Colonic mucosa (tissue), 4 donors: ENCODE measurements around the gene MAP3K5. TPM values are rescaled to one million over a fixed set of nuclear protein-coding genes. Genes with fewer than 3 reads are reported as not detected.
"Not testable (repeated sequence)": the region's sequence is repeated elsewhere in the genome, so short reads cannot be mapped to it uniquely, and the experiment has no call there.

Experiments used
- DNase-seq: peaks from one replicate; pipeline ENCODE4 v3.0.0-alpha.2; 2020
- H3K27ac ChIP-seq: fragments of 200-600 bp; one replicate; pipeline ENCODE4 v1.8.0; 2021
- H3K27me3 ChIP-seq: fragments of 200-600 bp; one replicate; pipeline ENCODE4 v1.8.0; 2021
- H3K36me3 ChIP-seq: fragments of 200-600 bp; one replicate; pipeline ENCODE4 v1.8.0; 2021
- H3K4me1 ChIP-seq: fragments of 200-600 bp; one replicate; pipeline ENCODE4 v1.8.0; 2021; ENCODE audit warnings: mild to moderate bottlenecking
- H3K4me3 ChIP-seq: fragments of 200-600 bp; one replicate; pipeline ENCODE4 v1.8.0; 2021
- H3K9ac ChIP-seq, 2 donors: one replicate each; pipeline ENCODE4 v1.7.0; 2013; ENCODE audit warnings: control low read depth in 2 of 2, low read depth in 2 of 2, low read length in 2 of 2
- H3K9me3 ChIP-seq: fragments of 200-600 bp; one replicate; pipeline ENCODE4 v1.8.0; 2021
- intact Hi-C: fragments of 100-400 bp; cut with DNase I; formaldehyde crosslinking; loops from one replicate; pipeline ENCODE4 v1.14.1; 2022
- total RNA-seq, 2 donors: library from RNA; stranded (reverse); fragmentation: NEBNext Ultra II Directional in 1 of 2; extraction: Animal tissue kit (Norgen Biotek cat#: 25700) in 1 of 2; gene quantifications; one replicate each; pipeline ENCODE4 v1.2.1, GENCODE V29; 2021
- TF ChIP-seq, protein P1 (sequence below): fragments of 200-600 bp; IDR thresholded peaks from one replicate; pipeline ENCODE4 v1.8.0; 2022; ENCODE audit warnings: antibody characterized with exemption, mild to moderate bottlenecking
- donor health status: healthy.
- donor health status: DM: no; HTN: no; CAD: no.
- donor health status: DM: no; HTN: no; CAD: no.

The MAP3K5 gene
- total RNA-seq, 2 donors from 2014 or later, result 15.3 to 17.1 TPM

- Histone ChIP-seq H3K9ac (no peak overlapping the region), H3K27ac (peak overlapping the region; percentile 7), H3K4me1 (peaks cover 16% of the 10 kb centered on the region), H3K36me3 (no peaks in the 10 kb centered on the region), H3K9me3 (no peaks in the 10 kb centered on the region), H3K27me3 (no peaks in the 10 kb centered on the region), H3K4me3 (no peak overlapping the region)
- TF ChIP-seq, protein P1, sequence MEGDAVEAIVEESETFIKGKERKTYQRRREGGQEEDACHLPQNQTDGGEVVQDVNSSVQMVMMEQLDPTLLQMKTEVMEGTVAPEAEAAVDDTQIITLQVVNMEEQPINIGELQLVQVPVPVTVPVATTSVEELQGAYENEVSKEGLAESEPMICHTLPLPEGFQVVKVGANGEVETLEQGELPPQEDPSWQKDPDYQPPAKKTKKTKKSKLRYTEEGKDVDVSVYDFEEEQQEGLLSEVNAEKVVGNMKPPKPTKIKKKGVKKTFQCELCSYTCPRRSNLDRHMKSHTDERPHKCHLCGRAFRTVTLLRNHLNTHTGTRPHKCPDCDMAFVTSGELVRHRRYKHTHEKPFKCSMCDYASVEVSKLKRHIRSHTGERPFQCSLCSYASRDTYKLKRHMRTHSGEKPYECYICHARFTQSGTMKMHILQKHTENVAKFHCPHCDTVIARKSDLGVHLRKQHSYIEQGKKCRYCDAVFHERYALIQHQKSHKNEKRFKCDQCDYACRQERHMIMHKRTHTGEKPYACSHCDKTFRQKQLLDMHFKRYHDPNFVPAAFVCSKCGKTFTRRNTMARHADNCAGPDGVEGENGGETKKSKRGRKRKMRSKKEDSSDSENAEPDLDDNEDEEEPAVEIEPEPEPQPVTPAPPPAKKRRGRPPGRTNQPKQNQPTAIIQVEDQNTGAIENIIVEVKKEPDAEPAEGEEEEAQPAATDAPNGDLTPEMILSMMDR, result no peak
- intact Hi-C loops, result no loop called here
- DNase-seq, result peak; percentile 17
Measured at GRCh38 chr6:136764517-136764993, 27.7 kb downstream of the MAP3K5 start.

- Histone ChIP-seq H3K36me3 (no peaks in the 10 kb centered on the region), H3K27me3 (no peaks in the 10 kb centered on the region), H3K9me3 (no peaks in the 10 kb centered on the region), H3K9ac (no peak overlapping the region), H3K4me3 (no peak overlapping the region), H3K27ac (no peak overlapping the region), H3K4me1 (peaks cover 16% of the 10 kb centered on the region)
- peak; percentile 16 for DNase-seq
- intact Hi-C loops, result no loop called here
- TF ChIP-seq, protein P1, result no peak
Measured at GRCh38 chr6:136763716-136764516, 28.4 kb downstream of the MAP3K5 start.

GRCh38 chr6:136763255-136763654 lies 29.0 kb downstream of the MAP3K5 start:
- Histone ChIP-seq H3K4me3 (no peak overlapping the region), H3K4me1 (peaks cover 16% of the 10 kb centered on the region), H3K27me3 (no peaks in the 10 kb centered on the region), H3K27ac (no peak overlapping the region), H3K36me3 (no peaks in the 10 kb centered on the region), H3K9ac (no peak overlapping the region), H3K9me3 (no peaks in the 10 kb centered on the region)
- intact Hi-C loops, result no loop called here
- TF ChIP-seq, protein P1, result no peak
- no peak for DNase-seq

- Histone ChIP-seq H3K9me3 (no peaks in the 10 kb centered on the region), H3K27me3 (no peaks in the 10 kb centered on the region), H3K4me1 (peaks cover 15% of the 10 kb centered on the region), H3K9ac (peak overlapping the region in 1 of 2 donors; percentile 60), H3K27ac (peak overlapping the region; percentile 8), H3K4me3 (no peak overlapping the region), H3K36me3 (no peaks in the 10 kb centered on the region)
- TF ChIP-seq, protein P1, result no peak
- DNase-seq, result peak; percentile 19
- intact Hi-C loops, result no loop called here
Measured at GRCh38 chr6:136762022-136762975, 30.0 kb downstream of the MAP3K5 start.

GRCh38 chr6:136761227-136761922 lies 30.9 kb downstream of the MAP3K5 start:
- peak; percentile 35 for DNase-seq
- intact Hi-C loops, result no loop called here
- Histone ChIP-seq H3K4me1 (peaks cover 10% of the 10 kb centered on the region), H3K36me3 (no peaks in the 10 kb centered on the region), H3K27ac (peak overlapping the region; percentile 8), H3K9me3 (no peaks in the 10 kb centered on the region), H3K27me3 (no peaks in the 10 kb centered on the region), H3K9ac (no peak overlapping the region), H3K4me3 (no peak overlapping the region)
- TF ChIP-seq, protein P1, result no peak

- intact Hi-C loops, H3K9ac ChIP-seq, H3K4me3 ChIP-seq, DNase-seq, H3K27me3 ChIP-seq, H3K36me3 ChIP-seq, H3K9me3 ChIP-seq: not testable (repeated sequence)
- Histone ChIP-seq H3K27ac (peak overlapping the region; percentile 8), H3K4me1 (peaks cover 10% of the 10 kb centered on the region)
Measured at GRCh38 chr6:136760781-136761180, 31.5 kb downstream of the MAP3K5 start.
